ENCODE measurements around the gene ZNF141.
A peak's percentile ranks its signal among the peaks of the same experiment; 100 is the strongest.
"Not testable (repeated sequence)": the region's sequence is repeated elsewhere in the genome, so short reads cannot be mapped to it uniquely, and the experiment has no call there.

Gene ZNF141

DNA sequence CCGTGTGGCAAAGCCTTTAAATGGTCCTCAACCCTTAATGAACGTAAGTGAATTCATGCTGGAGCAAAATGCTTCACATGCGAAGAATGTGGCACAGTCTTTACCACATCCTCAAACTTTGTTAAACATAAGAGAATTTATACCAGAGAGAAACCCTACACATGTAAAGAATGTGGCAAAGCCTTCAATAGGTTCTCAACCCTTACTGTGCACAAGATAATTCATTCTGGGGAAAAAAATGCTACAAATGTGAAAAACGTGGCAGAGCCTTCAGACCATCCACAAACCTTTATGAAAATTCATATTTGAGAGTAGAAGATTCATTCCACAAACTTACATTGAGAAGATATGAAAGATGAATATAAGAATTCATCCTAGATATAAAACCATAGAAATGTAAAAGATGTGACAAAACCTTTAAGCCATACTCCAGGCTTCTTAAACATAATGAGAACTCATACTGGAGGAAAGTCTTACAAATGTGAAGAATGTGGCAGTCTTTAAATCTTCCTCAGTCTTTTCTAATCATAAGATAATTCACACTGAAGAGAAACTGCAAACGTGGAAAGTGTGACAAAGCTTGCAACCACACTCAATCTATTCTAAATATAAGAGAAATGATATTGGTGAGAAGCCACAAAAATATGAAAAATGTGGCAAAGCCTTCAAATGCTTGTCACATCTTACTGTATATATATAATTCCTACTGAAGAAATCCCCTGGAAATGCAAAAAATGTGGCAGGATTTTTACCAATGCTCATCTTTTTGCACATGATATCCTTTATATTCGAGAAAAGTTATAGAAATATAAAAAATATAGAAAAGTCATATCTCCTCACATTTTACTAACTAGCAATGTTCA lies 36.9 kb downstream of the ZNF141 start:
- no peak for DNase-seq (ENCODE audit: low read depth, low spot score)
- H3K4me3 ChIP-seq (ENCODE audit: low read length): no peak overlapping the region

DNA sequence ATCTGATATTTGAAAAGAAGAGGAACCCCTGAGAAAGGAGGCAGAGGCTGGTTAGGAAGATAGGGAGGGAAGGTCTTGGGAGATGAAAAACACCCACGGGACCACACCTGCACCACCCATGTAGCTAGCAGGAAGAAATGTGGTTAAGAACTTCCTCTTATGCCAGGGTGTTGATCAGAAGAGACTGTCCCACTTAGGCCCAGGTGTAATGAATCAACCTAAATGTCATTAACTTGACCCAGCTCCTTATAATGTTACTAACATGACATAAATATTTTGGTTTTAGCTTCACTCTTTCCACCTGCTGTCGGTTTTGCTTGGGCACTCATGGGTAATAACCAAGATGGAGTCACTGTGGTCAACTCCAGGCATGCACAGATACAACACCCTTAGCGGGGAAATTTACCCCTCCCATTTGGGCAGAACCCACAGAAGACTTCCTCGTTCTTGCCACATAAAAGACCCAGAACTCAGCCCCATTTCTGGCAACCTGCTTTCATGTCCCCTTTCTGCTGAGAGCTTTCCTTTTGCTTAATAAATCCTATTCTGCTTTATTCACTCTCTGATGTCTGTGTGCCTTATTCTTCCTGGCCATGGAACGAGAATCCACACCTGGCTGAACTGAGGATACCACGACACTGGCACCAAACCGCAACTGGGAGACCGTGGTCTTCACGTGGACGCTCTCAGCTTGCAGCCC lies 46.8 kb downstream of the ZNF141 start:
- H3K4me3 ChIP-seq (ENCODE audit: low read length): no peak overlapping the region
- peak; percentile 90 for DNase-seq (ENCODE audit: low read depth, low spot score)

DNA sequence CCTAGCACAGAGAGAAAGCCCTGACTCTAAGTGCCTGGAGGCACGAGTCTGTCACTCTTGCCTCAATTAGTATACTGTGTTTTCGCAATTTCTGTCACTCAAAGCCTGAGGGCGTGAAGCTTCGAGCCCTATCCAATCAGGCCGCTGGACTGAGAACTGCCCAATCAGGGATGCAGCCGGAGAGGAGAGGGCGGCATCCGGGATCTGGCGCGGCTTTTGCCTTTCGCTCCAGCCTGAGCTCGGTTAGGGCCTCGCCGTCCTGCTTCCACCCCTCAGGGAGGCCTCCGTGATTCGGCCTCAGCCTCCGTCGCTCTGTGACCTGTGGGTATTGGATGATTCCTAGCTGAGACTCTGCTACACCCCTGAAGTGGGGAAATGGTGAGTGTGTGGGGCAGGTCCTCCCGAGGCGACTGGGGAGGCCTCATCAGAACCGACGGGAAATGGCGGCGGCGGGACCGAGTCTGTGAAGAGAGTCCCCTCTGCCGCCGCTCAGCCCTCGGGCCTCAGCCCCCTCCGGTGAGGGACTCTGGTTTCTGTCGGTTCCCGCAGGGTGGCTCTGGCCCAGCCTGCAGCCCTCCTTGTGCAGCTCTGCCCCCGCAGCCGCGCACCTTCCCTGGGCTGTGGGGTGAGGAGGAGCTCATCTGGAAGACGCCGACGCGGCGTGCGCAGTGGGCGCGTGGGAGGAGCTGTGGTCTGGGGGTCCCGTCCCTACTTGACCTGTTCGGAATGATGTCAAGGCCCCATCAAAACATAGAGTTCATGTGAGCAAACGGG lies 48.5 kb downstream of the ZNF141 start:
- DNase-seq (ENCODE audit: low read depth, low spot score): no peak
- H3K4me3 ChIP-seq (ENCODE audit: low read length): no peak overlapping the region

DNA sequence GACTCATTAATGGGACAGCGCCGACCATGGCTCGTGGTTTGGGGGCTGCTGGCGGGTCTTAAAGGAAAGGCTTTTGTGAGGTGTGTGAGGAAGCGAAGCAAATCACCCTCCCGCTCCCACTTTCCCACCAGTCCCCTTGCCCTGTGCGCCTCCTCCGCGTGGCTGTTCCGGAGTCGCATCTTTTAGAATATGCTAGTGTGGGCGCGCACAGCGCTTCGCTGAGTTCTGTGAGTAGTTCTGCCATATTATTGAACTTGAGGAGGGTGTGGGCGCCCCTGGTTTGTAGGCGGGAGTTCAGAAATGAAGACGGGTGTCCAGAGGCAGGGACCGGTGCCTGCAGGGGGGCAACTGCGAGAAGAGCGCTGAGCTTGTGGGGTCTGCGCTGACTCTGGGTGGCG lies 49.1 kb downstream of the ZNF141 start:
- DNase-seq (ENCODE audit: low read depth, low spot score): no peak
- no peak overlapping the region for H3K4me3 ChIP-seq (ENCODE audit: low read length)

DNA sequence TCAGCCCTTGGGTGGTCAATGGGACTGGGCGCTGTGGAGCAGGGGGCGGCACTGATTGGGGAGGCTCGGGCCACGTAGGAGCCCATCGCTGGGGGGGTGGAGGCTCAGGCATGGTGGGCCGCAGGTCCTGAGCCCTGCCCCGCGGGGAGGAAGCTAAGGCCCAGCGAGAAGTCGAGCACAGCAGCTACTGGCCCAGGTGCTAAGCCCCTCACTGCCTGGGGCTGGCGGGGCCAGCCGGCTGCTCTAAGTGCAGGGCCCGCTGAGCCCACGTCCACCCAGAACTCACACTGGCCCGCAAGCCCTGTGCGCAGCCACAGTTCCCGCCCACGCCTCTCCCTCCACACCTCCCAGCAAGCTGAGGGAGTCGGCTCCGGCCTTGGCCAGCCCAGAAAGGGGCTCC lies 66.4 kb downstream of the ZNF141 start:
- DNase-seq (ENCODE audit: low read depth, low spot score): no peak
- no peak overlapping the region for H3K4me3 ChIP-seq (ENCODE audit: low read length)

DNA sequence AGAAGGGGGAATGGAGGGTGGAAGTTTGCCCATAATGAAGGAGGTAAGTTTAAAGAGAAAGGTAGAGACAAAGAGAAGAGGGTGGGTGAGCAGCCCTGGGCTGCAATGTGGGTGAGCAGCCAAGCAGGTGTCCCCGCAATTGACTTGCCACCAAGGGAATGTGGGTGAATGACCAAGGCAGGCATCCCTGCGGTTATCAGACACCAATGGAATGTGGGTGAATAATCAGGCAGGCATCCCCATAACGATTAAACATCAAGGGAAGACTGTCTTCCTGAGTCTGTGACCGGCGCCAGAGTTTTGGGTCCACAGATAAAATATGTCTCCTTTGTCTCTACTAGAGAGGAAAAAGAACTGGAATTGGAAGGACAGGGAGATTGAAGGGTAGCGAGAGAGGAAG lies 70.7 kb downstream of the ZNF141 start:
- H3K4me3 ChIP-seq (ENCODE audit: low read length); DNase-seq (ENCODE audit: low read depth, low spot score): not testable (repeated sequence)

DNA sequence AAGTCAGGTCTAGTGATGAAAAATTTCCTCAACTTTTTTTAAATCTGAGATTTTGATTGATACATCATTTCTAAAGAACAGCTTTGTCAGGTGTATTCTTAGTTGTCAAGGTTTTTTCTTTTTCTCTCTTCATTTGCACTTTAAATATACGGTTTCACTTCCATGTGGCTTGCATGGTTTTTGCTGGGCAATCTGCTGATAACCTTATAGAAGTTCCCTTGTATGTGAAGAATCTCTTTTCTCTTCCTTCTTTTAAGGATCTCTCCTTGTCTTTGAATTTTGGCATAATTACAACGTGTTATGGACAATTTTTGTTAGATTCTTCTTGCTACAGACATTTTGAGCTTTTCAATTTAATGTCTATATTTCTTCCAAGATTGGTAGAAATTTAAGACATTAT lies 85.0 kb downstream of the ZNF141 start:
- DNase-seq (ENCODE audit: low read depth, low spot score): no peak
- H3K4me3 ChIP-seq (ENCODE audit: low read length): no peak overlapping the region
